ENCODE data around the gene NUP98. TPM values are rescaled to one million over a fixed set of nuclear protein-coding genes. Genes with fewer than 3 reads are reported as not detected.

Gene NUP98
- polyA plus RNA-seq, 2 of the 4 experiments (the other 2 are of a cell fraction): 54.2 to 121 TPM

DNA sequence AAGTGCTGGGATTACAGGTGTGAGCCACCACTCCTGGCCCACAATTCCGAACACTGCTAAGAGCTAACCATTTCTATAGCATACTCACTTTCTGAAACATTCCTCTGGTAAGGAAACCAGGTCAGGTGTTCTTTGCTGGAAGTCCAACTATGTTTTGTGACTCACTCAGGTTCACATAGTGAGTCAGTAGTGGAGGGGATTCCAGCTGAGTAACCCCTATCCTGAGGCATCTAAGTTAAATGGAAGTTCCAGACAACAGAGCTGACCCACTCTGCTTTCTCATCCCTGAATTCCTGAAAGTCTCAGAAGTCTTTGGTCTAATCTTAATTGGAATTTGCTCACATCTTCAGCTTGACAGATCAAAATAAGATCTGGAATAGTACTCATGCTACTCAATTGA, 123.2 kb downstream of the NUP98 start:
- FAIRE-seq: no peak
- DNase-seq (ENCODE audit: low read depth in 1 of 2, low spot score in 1 of 2): peak in 1 of 2 experiments; percentile 21
- ATAC-seq: peak; percentile 14 to 27; a peak in 2 of 6 replicates
- no peak overlapping the region for H3K4me3 ChIP-seq
- no peak overlapping the region for H3K4me2 ChIP-seq
- no peak for TF ChIP-seq FOSL2 (IDR thresholded peaks at IDR 0.05)
- peak; percentile 50 for TF ChIP-seq FOSL2 (CRISPR knock-in tag; IDR thresholded peaks at IDR 0.05)
- no peak for TF ChIP-seq CBX2 (IDR thresholded peaks at IDR 0.05; ENCODE audit: borderline replicate concordance, low read depth)
- no peak for TF ChIP-seq POLR2AphosphoS2 (conservative IDR thresholded peaks at IDR 0.05; ENCODE audit: low read length)
- no peak for TF ChIP-seq EP300 (IDR thresholded peaks at IDR 0.05)
- ChIA-PET CTCF (interaction anchor here (0.7 to 0.9 kb wide), 2 partner anchors 64 to 70 kb away, joined by 3 read pairs; no protein-coding TSS in a partner anchor), POLR2A (interaction anchor here (0.7 kb wide), 1 partner anchor 124 kb away, joined by 3 read pairs; the partner anchor contains the start of gene NUP98)
- H3K4me1 ChIP-seq: no peaks in the 10 kb centered on the region
- 85% methylated on average over 1 of the region's 1 CpG for WGBS (ENCODE audit: missing lambda C conversion rate)
- no peaks in the 10 kb centered on the region for H3K9me3 ChIP-seq
- H3K27ac ChIP-seq: no peak overlapping the region

- H3K9me3 ChIP-seq: no peaks in the 10 kb centered on the region
- no peak within 1 kb of the TSS for H3K27ac ChIP-seq
- H3K4me3 ChIP-seq: no peak within 1 kb of the TSS
- POLR2A ChIA-PET: no interaction called here
- CTCF ChIA-PET: interaction anchor here (1.1 kb wide), 1 partner anchor 141 kb away, joined by 3 read pairs; no protein-coding TSS in a partner anchor
- TF ChIP-seq GATA3 (IDR thresholded peaks at IDR 0.05; ENCODE audit: borderline replicate concordance) (no peak), FOXS1 (CRISPR knock-in tag; IDR thresholded peaks at IDR 0.05) (no peak), RAD21 (conservative IDR thresholded peaks at IDR 0.05 in 1 of 2, IDR thresholded peaks at IDR 0.05 in 1 of 2) (no peak), JUNB (IDR thresholded peaks at IDR 0.05) (no peak), KDM5A (IDR thresholded peaks at IDR 0.05) (no peak), ZC3H11A (IDR thresholded peaks at IDR 0.05) (no peak), ELK1 (IDR thresholded peaks at IDR 0.05; ENCODE audit: low read depth, low read length) (no peak), FOSB (CRISPR knock-in tag; IDR thresholded peaks at IDR 0.05) (no peak), FOSL2 (IDR thresholded peaks at IDR 0.05) (no peak), FOSL2 (CRISPR knock-in tag; IDR thresholded peaks at IDR 0.05) (no peak), PBX3 (IDR thresholded peaks at IDR 0.05) (no peak), RCOR1 (IDR thresholded peaks at IDR 0.05; ENCODE audit: low read depth, low read length) (no peak), TFCP2L1 (CRISPR knock-in tag; IDR thresholded peaks at IDR 0.05) (no peak), CHD4 (IDR thresholded peaks at IDR 0.05; ENCODE audit: borderline replicate concordance) (no peak), BHLHE40 (IDR thresholded peaks at IDR 0.05; ENCODE audit: low read depth, low read length) (no peak), BCL3 (IDR thresholded peaks at IDR 0.05) (no peak), HES2 (IDR thresholded peaks at IDR 0.05) (no peak), CBX2 (IDR thresholded peaks at IDR 0.05; ENCODE audit: borderline replicate concordance, low read depth) (no peak), EHF (CRISPR knock-in tag; IDR thresholded peaks at IDR 0.05) (no peak)
- 92% methylated on average over 9 of the region's 9 CpGs for WGBS (ENCODE audit: missing lambda C conversion rate)
- H3K4me2 ChIP-seq: no peak within 1 kb of the TSS
- FAIRE-seq: no peak
- peak in 1 of 2 experiments; percentile 13; a peak in 2 of 6 replicates for ATAC-seq
- DNase-seq (ENCODE audit: low read depth in 1 of 2, low spot score in 1 of 2): no peak
- H3K4me1 ChIP-seq: no peaks in the 10 kb centered on the region
These were observed 125.8 kb downstream of the NUP98 start, which contains the start of gene CHRNA10 for GRCh38 chr11:3671334-3672254. TSS of gene CHRNA10 (minus strand) at chr11:3671384. CDS start at chr11:3671312, 72 bp downstream.

Measured in A549 (cell line).